HL-60 (cell line): ENCODE results near the gene HHAT.

ENCODE experiments used
- DNase-seq, 2 experiments: peaks; one replicate each; pipeline ENCODE4 v3.0.0-alpha.2; 2010 to 2020; ENCODE audit warnings: low read depth in 1 of 2, low spot score in 1 of 2
- H3K27ac ChIP-seq: fragments of 250-450 bp; sonication (Bioruptor Pico); replicated peaks from 2 replicates; pipeline ENCODE4 v1.5.1; 2020; ENCODE audit warnings: mild to moderate bottlenecking, moderate library complexity
- H3K27me3 ChIP-seq: fragments of 250-450 bp; sonication (Bioruptor Pico); 2 replicates; pipeline ENCODE4 v1.5.1; 2021; ENCODE audit warnings: mild to moderate bottlenecking, moderate library complexity; ENCODE audit not compliant: insufficient read depth, poor library complexity, severe bottlenecking
- H3K4me3 ChIP-seq: replicated peaks from 2 replicates; pipeline ENCODE4 v1.5.1; 2011; ENCODE audit warnings: mild to moderate bottlenecking, control low read depth, low read length; ENCODE audit not compliant: insufficient read depth
- CTCF ChIP-seq: IDR thresholded peaks from one replicate; pipeline ENCODE4 v1.5.1; 2011; ENCODE audit warnings: low read length, control low read depth, inconsistent platforms; ENCODE audit not compliant: insufficient read depth
- GABPA ChIP-seq: IDR thresholded peaks from 2 replicates; pipeline ENCODE4 v1.6.1; 2012; ENCODE audit warnings: low read depth
- POLR2AphosphoS5 ChIP-seq: IDR thresholded peaks from 2 replicates; pipeline ENCODE4 v1.6.1; 2012; ENCODE audit warnings: low read depth
- REST ChIP-seq: IDR thresholded peaks from 2 replicates; pipeline ENCODE4 v1.6.1; 2012; ENCODE audit warnings: low read depth; ENCODE audit not compliant: insufficient replicate concordance
- SPI1 ChIP-seq: IDR thresholded peaks from 2 replicates; pipeline ENCODE4 v1.6.1; 2012; ENCODE audit warnings: low read depth, mild to moderate bottlenecking, borderline replicate concordance

HHAT gene

GRCh38 chr1:210373878-210374599 lies 45.3 kb downstream of the HHAT start:
- peak overlapping the region; percentile 41 for H3K27ac ChIP-seq
- DNase-seq = peak; percentile 23 to 34
- no peak for TF ChIP-seq GABPA
- no peak for TF ChIP-seq REST
- peak; percentile 65 for TF ChIP-seq CTCF
- no peak for TF ChIP-seq SPI1
- TF ChIP-seq POLR2AphosphoS5 = no peak
- H3K27me3 ChIP-seq = peaks cover under 1% of the 10 kb centered on the region
- H3K4me3 ChIP-seq = no peak overlapping the region

GRCh38 chr1:210374600-210374953 lies 45.9 kb downstream of the HHAT start:
- TF ChIP-seq GABPA (no peak), POLR2AphosphoS5 (no peak), REST (no peak), CTCF (no peak), SPI1 (no peak)
- Histone ChIP-seq H3K27ac (no peak overlapping the region), H3K4me3 (no peak overlapping the region), H3K27me3 (no peaks in the 10 kb centered on the region)
- no peak for DNase-seq

GRCh38 chr1:210376836-210377372 lies 48.2 kb downstream of the HHAT start:
- DNase-seq = no peak
- no peak for TF ChIP-seq SPI1
- H3K27me3 ChIP-seq = no peaks in the 10 kb centered on the region
- no peak overlapping the region for H3K4me3 ChIP-seq
- H3K27ac ChIP-seq = no peak overlapping the region

- DNase-seq = no peak
- Histone ChIP-seq H3K4me3 (no peak overlapping the region), H3K27me3 (no peaks in the 10 kb centered on the region), H3K27ac (no peak overlapping the region)
- TF ChIP-seq POLR2AphosphoS5 = no peak
Measured at GRCh38 chr1:210377731-210378333, 49.1 kb downstream of the HHAT start.
